B cell (primary cell): ENCODE results near the gene BAIAP2L1. TPM values are rescaled to one million over a fixed set of nuclear protein-coding genes. Genes with fewer than 3 reads are reported as not detected.

Experiments used
- ATAC-seq: fragments of 200-7000 bp; cut with Tn5 transposase; one replicate; pipeline ENCODE4 v1.10.0; 2021; ENCODE audit warnings: low read depth, mild to moderate bottlenecking, moderate number of reproducible peaks, moderate library complexity
- CTCF ChIA-PET: fragments of 350-600 bp; sonication (Branson Sonifier 250); formaldehyde crosslinking; loops from one replicate; lab custom pipeline; 2021; ENCODE audit warnings: antibody characterized with exemption, inconsistent platforms; lab: Charles Lee
- POLR2A ChIA-PET: fragments of 350-600 bp; sonication (Branson Sonifier 250); formaldehyde crosslinking; loops from one replicate; lab custom pipeline; 2021; ENCODE audit warnings: antibody characterized with exemption; lab: Charles Lee
- DNase-seq: peaks from one replicate; pipeline ENCODE4 v3.0.0; 2013
- H2AFZ ChIP-seq: 2 replicates; pipeline ENCODE4 v1.6.1; 2012; ENCODE audit warnings: mild to moderate bottlenecking, low read depth, low read length; ENCODE audit not compliant: insufficient read depth, poor library complexity, severe bottlenecking
- H3K27ac ChIP-seq, 2 donors: 1 replicate in 1 of 2; 2 replicates in 1 of 2; pipeline ENCODE4 v1.5.1; 2012 to 2013; ENCODE audit warnings: low read length in 2 of 2, mild to moderate bottlenecking in 2 of 2, moderate library complexity in 1 of 2
- H3K27me3 ChIP-seq, 4 experiments: fragments of 200-600 bp in 1 of 4; sonication (generic) in 1 of 4; replicated peaks in 1 of 4; 1 replicate in 2 of 4; 2 replicates in 2 of 4; pipeline versions ENCODE4 v1.6.1 to v1.7.0; 2013 to 2016; ENCODE audit warnings: low read length in 3 of 4, mild to moderate bottlenecking in 2 of 4, mixed read lengths in 1 of 4, moderate library complexity in 1 of 4; ENCODE audit not compliant: insufficient read depth in 4 of 4, control insufficient read depth in 3 of 4; ENCODE audit errors: control extremely low read depth in 1 of 4
- H3K36me3 ChIP-seq, 2 experiments: replicated peaks in 1 of 2; 1 replicate in 1 of 2; 2 replicates in 1 of 2; pipeline versions ENCODE4 v1.6.1 to v1.7.1; 2013; ENCODE audit warnings: low read length in 1 of 2; ENCODE audit not compliant: insufficient read depth in 2 of 2, control insufficient read depth in 1 of 2; ENCODE audit errors: control extremely low read depth in 1 of 2, extremely low read depth in 1 of 2
- H3K4me1 ChIP-seq, 2 donors: fragments of 200-600 bp in 1 of 2; sonication (generic) in 1 of 2; 1 replicate in 1 of 2; 2 replicates in 1 of 2; pipeline versions ENCODE4 v1.5.1 to v1.6.1; 2013 to 2017; ENCODE audit warnings: low read length in 2 of 2; ENCODE audit not compliant: control insufficient read depth in 2 of 2, insufficient read depth in 2 of 2
- H3K4me2 ChIP-seq: replicated peaks from 2 replicates; pipeline ENCODE3; 2012; ENCODE audit warnings: mild to moderate bottlenecking, low read depth, low read length; ENCODE audit not compliant: poor library complexity, severe bottlenecking
- H3K4me3 ChIP-seq, 5 experiments: fragments of 200-600 bp in 1 of 5; sonication (generic) in 1 of 5; 1 replicate in 3 of 5; 2 replicates in 2 of 5; pipeline versions ENCODE4 v1.5.1 to v1.7.0; 2011 to 2016; ENCODE audit warnings: low read length in 4 of 5, mild to moderate bottlenecking in 4 of 5, low read depth in 2 of 5, control low read depth in 1 of 5, moderate library complexity in 1 of 5; ENCODE audit not compliant: insufficient read depth in 1 of 5; ENCODE audit errors: control extremely low read depth in 1 of 5, extremely low read depth in 1 of 5
- H3K79me2 ChIP-seq: fragments of 200-600 bp; sonication (generic); one replicate; pipeline ENCODE4 v1.6.0; 2016; ENCODE audit warnings: low read length; ENCODE audit not compliant: control insufficient read depth, insufficient read depth
- H3K9ac ChIP-seq: fragments of 200-600 bp; sonication (generic); 2 replicates; pipeline ENCODE4 v1.6.1; 2017; ENCODE audit warnings: mild to moderate bottlenecking, low read length, moderate library complexity
- H3K9me3 ChIP-seq, 3 donors: one replicate each; pipeline versions ENCODE4 v1.6.1 to v1.7.1; 2013; ENCODE audit warnings: low read length in 2 of 3; ENCODE audit not compliant: control insufficient read depth in 2 of 3, insufficient read depth in 1 of 3; ENCODE audit errors: control extremely low read depth in 1 of 3
- H4K20me1 ChIP-seq: 2 replicates; pipeline ENCODE4 v1.6.0; 2012; ENCODE audit warnings: mild to moderate bottlenecking, low read length; ENCODE audit not compliant: insufficient read depth, control insufficient read depth, poor library complexity, severe bottlenecking
- H3K27ac Mint-ChIP-seq: one replicate; pipeline ENCODE4 v1.8.0; 2021; ENCODE audit warnings: mixed read lengths
- H3K27me3 Mint-ChIP-seq: one replicate; pipeline ENCODE4 v1.8.0; 2021; ENCODE audit warnings: mixed read lengths
- H3K4me1 Mint-ChIP-seq: one replicate; pipeline ENCODE4 v1.8.0; 2021; ENCODE audit warnings: mixed read lengths
- H3K4me3 Mint-ChIP-seq: one replicate; pipeline ENCODE4 v1.8.0; 2021; ENCODE audit warnings: mixed read lengths
- H3K9me3 Mint-ChIP-seq: one replicate; pipeline ENCODE4 v1.8.0; 2022; ENCODE audit warnings: mixed read lengths; ENCODE audit not compliant: insufficient read depth
- CTCF ChIP-seq: fragments of 200-600 bp; IDR thresholded peaks from one replicate; pipeline ENCODE4 v1.8.0; 2022; ENCODE audit warnings: antibody characterized with exemption, mild to moderate bottlenecking
- EZH2 ChIP-seq: IDR thresholded peaks from 2 replicates; pipeline ENCODE4 v1.6.1; 2012; ENCODE audit warnings: borderline replicate concordance, low read depth, mild to moderate bottlenecking, moderate library complexity, low read length; ENCODE audit not compliant: insufficient read depth, poor library complexity, severe bottlenecking
- WGBS: methylation state at CpG from one replicate; pipeline ENCODE4 v1.1.5; 2013; ENCODE audit warnings: missing lambda C conversion rate; ENCODE audit not compliant: insufficient coverage; 5-methylcytosine and 5-hydroxymethylcytosine counted together
- intact Hi-C: fragments of 100-400 bp; cut with micrococcal nuclease; formaldehyde crosslinking; loops from one replicate; pipeline ENCODE4 v1.10.0; 2022
- polyA plus RNA-seq: library from polyadenylated mRNA; depleted of rRNA; stranded (reverse); fragments of >200 nt; gene quantifications from 2 replicates; pipeline ENCODE4 v1.2.3, GENCODE V29; 2012
- total RNA-seq, 2 donors: library from RNA; stranded (reverse); fragments of 120-200 nt in 1 of 2; gene quantifications; 1 replicate in 1 of 2; 2 replicates in 1 of 2; pipeline versions ENCODE4 v1.2.3 to v1.2.4, GENCODE V29; 2013 to 2022

BAIAP2L1 gene
- total and polyA plus RNA-seq, 2 donors (not counting 1 experiment from before 2014, with no cell fraction given): 1.5 to 3.7 TPM

GRCh38 chr7:98338441-98338840 lies 62.4 kb downstream of the BAIAP2L1 start:
- no peak overlapping the region for H3K9ac ChIP-seq
- H3K79me2 ChIP-seq: no peaks in the 10 kb centered on the region
- no peaks in the 10 kb centered on the region for H3K27me3 Mint-ChIP-seq
- TF ChIP-seq EZH2 (no peak), CTCF (no peak)
- no peaks in the 10 kb centered on the region for H3K36me3 ChIP-seq
- DNase-seq (no peak), ATAC-seq (no peak)
- CTCF ChIA-PET: no interaction called here
- no peak overlapping the region for H3K27ac ChIP-seq
- H3K4me2 ChIP-seq: no peak overlapping the region
- no peaks in the 10 kb centered on the region for H3K9me3 Mint-ChIP-seq
- H3K4me1 ChIP-seq: no peaks in the 10 kb centered on the region
- H2AFZ ChIP-seq: no peak overlapping the region
- WGBS: 100% methylated on average over 3 of the region's 6 CpGs
- H3K4me3 Mint-ChIP-seq: no peak overlapping the region
- H3K27ac Mint-ChIP-seq: no peak overlapping the region
- no peaks in the 10 kb centered on the region for H3K27me3 ChIP-seq
- POLR2A ChIA-PET: no interaction called here
- H4K20me1 ChIP-seq: no peaks in the 10 kb centered on the region
- H3K4me3 ChIP-seq: no peak overlapping the region
- intact Hi-C loops: no loop called here
- H3K4me1 Mint-ChIP-seq: no peaks in the 10 kb centered on the region
- peaks cover 0 to 16% (median 6%) of the 10 kb centered on the region in 3 donors for H3K9me3 ChIP-seq

DNA sequence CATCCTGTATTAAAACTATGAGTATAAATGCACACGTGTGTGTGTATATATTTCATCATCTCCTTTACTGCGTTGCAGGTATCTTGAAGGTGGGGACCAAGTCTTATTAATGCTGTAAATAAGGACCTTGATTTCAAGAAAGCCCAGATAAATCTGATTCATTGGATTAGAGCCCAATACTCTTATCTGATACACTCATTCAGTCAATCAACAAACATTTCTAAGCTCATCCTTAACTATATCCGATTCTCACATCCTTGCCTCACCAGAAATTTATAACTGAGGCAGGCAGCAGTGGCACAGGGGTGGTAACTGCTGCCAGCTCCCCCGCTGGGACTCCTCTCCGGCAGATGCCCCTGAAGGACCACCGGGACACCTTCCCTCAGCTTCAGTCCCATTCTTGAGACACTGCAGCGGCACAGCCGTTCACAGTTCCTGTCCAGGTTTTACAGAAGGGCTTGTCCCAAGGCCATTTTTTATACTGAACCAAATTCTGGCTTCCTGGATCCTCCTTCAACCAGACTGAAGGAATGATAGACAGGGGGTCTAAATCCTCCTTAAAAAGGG lies 65.4 kb downstream of the BAIAP2L1 start:
- no peak for ATAC-seq
- Histone ChIP-seq H3K79me2 (no peaks in the 10 kb centered on the region), H3K36me3 (no peaks in the 10 kb centered on the region), H3K27me3 (no peaks in the 10 kb centered on the region), H3K9ac (no peak overlapping the region), H3K27ac (no peak overlapping the region), H3K4me2 (no peak overlapping the region), H4K20me1 (no peaks in the 10 kb centered on the region), H3K4me3 (no peak overlapping the region), H2AFZ (no peak overlapping the region), H3K9me3 (peaks cover 0 to 18% (median 6%) of the 10 kb centered on the region in 3 donors), H3K4me1 (no peaks in the 10 kb centered on the region)
- intact Hi-C loops: no loop called here
- H3K27me3 Mint-ChIP-seq: no peaks in the 10 kb centered on the region
- 93% methylated on average over 6 of the region's 8 CpGs for WGBS
- no peak overlapping the region for H3K4me3 Mint-ChIP-seq
- H3K4me1 Mint-ChIP-seq: no peaks in the 10 kb centered on the region
- ChIA-PET CTCF (no interaction called here), POLR2A (no interaction called here)
- H3K9me3 Mint-ChIP-seq: no peaks in the 10 kb centered on the region
- no peak overlapping the region for H3K27ac Mint-ChIP-seq
- TF ChIP-seq CTCF (no peak), EZH2 (no peak)
- no peak for DNase-seq
